Neural cell (in vitro differentiated cells): Measurements from ENCODE around the gene TMEM184B. TPM values are rescaled to one million over a fixed set of nuclear protein-coding genes. Genes with fewer than 3 reads are reported as not detected.
A peak's percentile ranks its signal among the peaks of the same experiment; 100 is the strongest.

Source experiments
- H2AFZ ChIP-seq: fragments of 200-600, 300-800 bp; sonication (generic), shearing (Covaris generic); 2 replicates; pipeline ENCODE4 v1.6.0; 2014; ENCODE audit warnings: low read depth, mild to moderate bottlenecking, antibody characterized with exemption, low read length, moderate library complexity
- H3F3A ChIP-seq: fragments of 200-600 bp; shearing (Covaris generic); 2 replicates; pipeline ENCODE4 v1.6.1; 2016; ENCODE audit warnings: mild to moderate bottlenecking, moderate library complexity, mixed read lengths, antibody characterized with exemption, low read length; ENCODE audit not compliant: insufficient read depth, poor library complexity, severe bottlenecking
- H3K27ac ChIP-seq: fragments of 200-600, 300-800 bp; sonication (generic), shearing (Covaris generic); 2 replicates; pipeline ENCODE4 v1.5.1; 2014; ENCODE audit warnings: mild to moderate bottlenecking, low read length, moderate library complexity
- H3K27me3 ChIP-seq: fragments of 300-800, 200-600 bp; sonication (generic), shearing (Covaris generic); 2 replicates; pipeline ENCODE4 v1.6.0; 2014; ENCODE audit warnings: mild to moderate bottlenecking, low read depth, low read length, moderate library complexity; ENCODE audit not compliant: insufficient read depth
- H3K36me3 ChIP-seq: fragments of 300-800, 200-600 bp; sonication (generic), shearing (Covaris generic); 2 replicates; pipeline ENCODE4 v1.5.1; 2014; ENCODE audit warnings: mild to moderate bottlenecking, antibody characterized with exemption, low read length, moderate library complexity; ENCODE audit not compliant: insufficient read depth
- H3K4me2 ChIP-seq: fragments of 300-800, 200-600 bp; sonication (generic), shearing (Covaris generic); 2 replicates; pipeline ENCODE4 v1.6.0; 2014; ENCODE audit warnings: mild to moderate bottlenecking, low read length
- H3K4me3 ChIP-seq: fragments of 300-800, 200-600 bp; sonication (generic), shearing (Covaris generic); 2 replicates; pipeline ENCODE4 v1.5.1; 2014; ENCODE audit warnings: mild to moderate bottlenecking, low read length, moderate library complexity
- H3K79me2 ChIP-seq: fragments of 200-600 bp; shearing (Covaris generic); replicated peaks from 2 replicates; pipeline ENCODE4 v1.6.0; 2014; ENCODE audit warnings: mild to moderate bottlenecking, low read length, moderate library complexity; ENCODE audit not compliant: insufficient read depth
- H3K9ac ChIP-seq: fragments of 300-800, 200-600 bp; sonication (generic), shearing (Covaris generic); 2 replicates; pipeline ENCODE4 v1.6.1; 2016; ENCODE audit warnings: mild to moderate bottlenecking, low read length, mixed read lengths
- H3K9me2 ChIP-seq: fragments of 200-600 bp; shearing (Covaris generic); 2 replicates; pipeline ENCODE4 v1.6.1; 2016; ENCODE audit warnings: mild to moderate bottlenecking, low read length, mixed read lengths; ENCODE audit not compliant: insufficient read depth
- H3K9me3 ChIP-seq: fragments of 200-600, 300-800 bp; sonication (generic), shearing (Covaris generic); 2 replicates; pipeline ENCODE4 v1.6.1; 2016; ENCODE audit warnings: mild to moderate bottlenecking, mixed run types, low read length, moderate library complexity, mixed read lengths
- H4K20me1 ChIP-seq: fragments of 200-600 bp; shearing (Covaris generic); 2 replicates; pipeline ENCODE4 v1.6.1; 2016; ENCODE audit warnings: mild to moderate bottlenecking, mixed run types; ENCODE audit not compliant: insufficient read depth
- EP300 ChIP-seq: fragments of 450-650 bp; conservative IDR thresholded peaks from 2 replicates; pipeline ENCODE4 v1.6.1; 2014; ENCODE audit warnings: antibody characterized with exemption, mild to moderate bottlenecking, moderate library complexity; ENCODE audit not compliant: poor library complexity, severe bottlenecking
- EZH2 ChIP-seq: fragments of 200-600, 300-800 bp; shearing (Covaris generic), sonication (generic); IDR thresholded peaks from 2 replicates; pipeline ENCODE4 v1.6.1; 2014; ENCODE audit warnings: antibody characterized with exemption, low read length, borderline replicate concordance, mild to moderate bottlenecking; ENCODE audit not compliant: insufficient read depth, poor library complexity, severe bottlenecking
- MXI1 ChIP-seq: fragments of 450-650 bp; conservative IDR thresholded peaks from 2 replicates; pipeline ENCODE4 v1.6.1; 2014; ENCODE audit warnings: antibody characterized with exemption, mild to moderate bottlenecking; ENCODE audit not compliant: poor library complexity, severe bottlenecking
- POLR2AphosphoS5 ChIP-seq: IDR thresholded peaks from 2 replicates; pipeline ENCODE4 v1.6.1; 2012
- RAD21 ChIP-seq: fragments of 450-650 bp; conservative IDR thresholded peaks from 2 replicates; pipeline ENCODE4 v1.6.1; 2014; ENCODE audit warnings: antibody characterized with exemption, mild to moderate bottlenecking, moderate library complexity
- SMC3 ChIP-seq: fragments of 450-650 bp; conservative IDR thresholded peaks from 2 replicates; pipeline ENCODE4 v1.6.1; 2014; ENCODE audit warnings: antibody characterized with exemption, mild to moderate bottlenecking, moderate library complexity; ENCODE audit not compliant: poor library complexity
- TAF1 ChIP-seq: IDR thresholded peaks from 2 replicates; pipeline ENCODE4 v1.6.1; 2012; ENCODE audit warnings: low read depth
- polyA plus RNA-seq: library from polyadenylated mRNA; depleted of rRNA; stranded (reverse); fragments of >200 nt; gene quantifications from 2 replicates; pipeline ENCODE4 v1.2.3, GENCODE V29; 2014
- TF ChIP-seq, protein P1 (sequence below): fragments of 450-650 bp; IDR thresholded peaks from 2 replicates; pipeline ENCODE4 v1.5.1; 2014; ENCODE audit warnings: antibody characterized with exemption, mild to moderate bottlenecking, moderate library complexity; ENCODE audit not compliant: poor library complexity, severe bottlenecking
- TF ChIP-seq, protein P2 (sequence below): IDR thresholded peaks from 2 replicates; pipeline ENCODE4 v1.6.1; 2012; ENCODE audit warnings: borderline replicate concordance

Gene TMEM184B
- polyA plus RNA-seq, 1 donor from 2014 or later = 19.7 TPM

DNA sequence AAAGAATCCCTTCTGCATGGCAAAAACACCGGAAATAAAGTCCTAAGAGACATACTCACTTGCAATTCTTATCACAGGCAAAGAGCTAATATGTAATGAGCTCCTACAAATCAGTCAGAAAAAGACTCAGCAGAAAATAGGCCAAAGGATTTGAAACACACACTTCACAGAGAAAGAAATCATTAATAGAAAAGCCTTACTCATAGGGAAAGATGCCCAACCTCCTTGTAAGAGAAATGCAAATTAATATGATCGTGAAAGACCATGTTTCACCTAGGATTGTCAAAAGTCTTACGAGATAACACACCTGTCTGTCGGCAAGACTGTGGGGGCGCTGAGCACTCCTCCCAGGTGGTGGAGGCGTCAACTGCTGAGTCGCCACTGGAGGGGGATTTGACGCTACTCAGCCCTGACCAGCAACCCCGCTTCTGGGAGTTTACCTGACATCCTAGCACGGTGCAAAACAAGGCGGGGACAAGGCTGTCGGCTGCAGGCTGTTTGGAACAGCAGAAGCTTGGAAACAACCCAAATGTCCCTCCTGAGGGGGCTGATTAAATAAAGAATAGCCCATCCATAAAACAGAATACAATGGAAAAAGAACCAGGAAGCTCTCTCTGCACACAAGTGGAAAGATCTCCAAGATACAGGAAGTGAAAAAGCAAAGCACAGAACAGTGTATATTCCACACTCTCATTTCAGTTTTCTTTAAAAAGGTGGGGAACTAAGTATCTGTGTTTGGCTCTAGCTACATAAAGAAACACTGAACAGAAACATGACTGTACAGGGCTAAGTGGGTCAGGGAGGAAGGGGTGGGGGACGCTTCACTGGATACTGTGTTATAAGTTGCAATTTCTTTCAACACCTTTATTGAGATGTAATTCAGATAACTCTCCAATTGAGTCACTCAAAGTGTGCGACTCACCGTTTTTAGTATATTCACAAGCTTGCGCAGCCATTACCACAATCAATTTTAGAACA lies 33.0 kb upstream of the TMEM184B start:
- H3K9ac ChIP-seq = no peak overlapping the region
- H3K36me3 ChIP-seq = no peaks in the 10 kb centered on the region
- H2AFZ ChIP-seq = no peak overlapping the region
- TF ChIP-seq RAD21 = peak; percentile 11
- TF ChIP-seq, protein P1, sequence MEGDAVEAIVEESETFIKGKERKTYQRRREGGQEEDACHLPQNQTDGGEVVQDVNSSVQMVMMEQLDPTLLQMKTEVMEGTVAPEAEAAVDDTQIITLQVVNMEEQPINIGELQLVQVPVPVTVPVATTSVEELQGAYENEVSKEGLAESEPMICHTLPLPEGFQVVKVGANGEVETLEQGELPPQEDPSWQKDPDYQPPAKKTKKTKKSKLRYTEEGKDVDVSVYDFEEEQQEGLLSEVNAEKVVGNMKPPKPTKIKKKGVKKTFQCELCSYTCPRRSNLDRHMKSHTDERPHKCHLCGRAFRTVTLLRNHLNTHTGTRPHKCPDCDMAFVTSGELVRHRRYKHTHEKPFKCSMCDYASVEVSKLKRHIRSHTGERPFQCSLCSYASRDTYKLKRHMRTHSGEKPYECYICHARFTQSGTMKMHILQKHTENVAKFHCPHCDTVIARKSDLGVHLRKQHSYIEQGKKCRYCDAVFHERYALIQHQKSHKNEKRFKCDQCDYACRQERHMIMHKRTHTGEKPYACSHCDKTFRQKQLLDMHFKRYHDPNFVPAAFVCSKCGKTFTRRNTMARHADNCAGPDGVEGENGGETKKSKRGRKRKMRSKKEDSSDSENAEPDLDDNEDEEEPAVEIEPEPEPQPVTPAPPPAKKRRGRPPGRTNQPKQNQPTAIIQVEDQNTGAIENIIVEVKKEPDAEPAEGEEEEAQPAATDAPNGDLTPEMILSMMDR = peak; percentile 14
- TF ChIP-seq EZH2 = no peak
- peaks cover 60% of the 10 kb centered on the region for H4K20me1 ChIP-seq
- no peak overlapping the region for H3K27ac ChIP-seq
- H3K4me3 ChIP-seq = no peak overlapping the region
- no peaks in the 10 kb centered on the region for H3K27me3 ChIP-seq
- no peaks in the 10 kb centered on the region for H3F3A ChIP-seq
- H3K4me2 ChIP-seq = no peak overlapping the region
- H3K79me2 ChIP-seq = peaks cover 63% of the 10 kb centered on the region
- no peaks in the 10 kb centered on the region for H3K9me2 ChIP-seq
- H3K9me3 ChIP-seq = no peaks in the 10 kb centered on the region

DNA sequence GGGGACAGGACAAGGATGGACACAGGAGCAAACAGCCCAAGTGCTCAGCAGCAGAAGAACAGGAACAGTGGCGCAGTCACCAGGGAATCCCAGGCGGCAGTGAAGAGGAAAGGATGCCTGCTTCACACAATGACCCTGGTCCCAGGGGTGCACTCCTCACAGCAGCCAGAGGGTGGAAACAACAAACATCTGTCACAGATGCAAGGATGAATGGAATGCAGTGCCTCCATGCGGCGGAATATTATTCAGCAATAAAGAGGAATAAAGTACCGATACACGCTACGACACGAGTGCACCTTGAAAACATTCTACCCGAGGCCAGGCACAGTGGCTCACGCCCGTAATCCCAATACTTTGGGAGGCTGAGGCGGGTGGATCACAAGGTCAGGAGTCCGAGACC lies 31.7 kb upstream of the TMEM184B start:
- TF ChIP-seq, protein P2, sequence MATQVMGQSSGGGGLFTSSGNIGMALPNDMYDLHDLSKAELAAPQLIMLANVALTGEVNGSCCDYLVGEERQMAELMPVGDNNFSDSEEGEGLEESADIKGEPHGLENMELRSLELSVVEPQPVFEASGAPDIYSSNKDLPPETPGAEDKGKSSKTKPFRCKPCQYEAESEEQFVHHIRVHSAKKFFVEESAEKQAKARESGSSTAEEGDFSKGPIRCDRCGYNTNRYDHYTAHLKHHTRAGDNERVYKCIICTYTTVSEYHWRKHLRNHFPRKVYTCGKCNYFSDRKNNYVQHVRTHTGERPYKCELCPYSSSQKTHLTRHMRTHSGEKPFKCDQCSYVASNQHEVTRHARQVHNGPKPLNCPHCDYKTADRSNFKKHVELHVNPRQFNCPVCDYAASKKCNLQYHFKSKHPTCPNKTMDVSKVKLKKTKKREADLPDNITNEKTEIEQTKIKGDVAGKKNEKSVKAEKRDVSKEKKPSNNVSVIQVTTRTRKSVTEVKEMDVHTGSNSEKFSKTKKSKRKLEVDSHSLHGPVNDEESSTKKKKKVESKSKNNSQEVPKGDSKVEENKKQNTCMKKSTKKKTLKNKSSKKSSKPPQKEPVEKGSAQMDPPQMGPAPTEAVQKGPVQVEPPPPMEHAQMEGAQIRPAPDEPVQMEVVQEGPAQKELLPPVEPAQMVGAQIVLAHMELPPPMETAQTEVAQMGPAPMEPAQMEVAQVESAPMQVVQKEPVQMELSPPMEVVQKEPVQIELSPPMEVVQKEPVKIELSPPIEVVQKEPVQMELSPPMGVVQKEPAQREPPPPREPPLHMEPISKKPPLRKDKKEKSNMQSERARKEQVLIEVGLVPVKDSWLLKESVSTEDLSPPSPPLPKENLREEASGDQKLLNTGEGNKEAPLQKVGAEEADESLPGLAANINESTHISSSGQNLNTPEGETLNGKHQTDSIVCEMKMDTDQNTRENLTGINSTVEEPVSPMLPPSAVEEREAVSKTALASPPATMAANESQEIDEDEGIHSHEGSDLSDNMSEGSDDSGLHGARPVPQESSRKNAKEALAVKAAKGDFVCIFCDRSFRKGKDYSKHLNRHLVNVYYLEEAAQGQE = no peak
- TF ChIP-seq, protein P1 = no peak
- TF ChIP-seq EZH2 = no peak
- no peak for TF ChIP-seq RAD21
- no peak for TF ChIP-seq TAF1
- no peak for TF ChIP-seq POLR2AphosphoS5
- no peak for TF ChIP-seq MXI1
- TF ChIP-seq SMC3 = no peak
- no peak for TF ChIP-seq EP300
- H2AFZ ChIP-seq = no peak overlapping the region
- peaks cover 53% of the 10 kb centered on the region for H4K20me1 ChIP-seq
- H3F3A ChIP-seq = no peaks in the 10 kb centered on the region
- no peaks in the 10 kb centered on the region for H3K9me3 ChIP-seq
- no peaks in the 10 kb centered on the region for H3K27me3 ChIP-seq
- no peak overlapping the region for H3K4me3 ChIP-seq
- peaks cover 50% of the 10 kb centered on the region for H3K79me2 ChIP-seq
- H3K9me2 ChIP-seq = no peaks in the 10 kb centered on the region
- H3K4me2 ChIP-seq = no peak overlapping the region
- H3K27ac ChIP-seq = no peak overlapping the region
- H3K9ac ChIP-seq = no peak overlapping the region
- no peaks in the 10 kb centered on the region for H3K36me3 ChIP-seq
